Islet precursor cell (in vitro differentiated cells): ENCODE measurements around the gene APC2.
"Not testable (repeated sequence)": the region's sequence is repeated elsewhere in the genome, so short reads cannot be mapped to it uniquely, and the experiment has no call there.

ENCODE experiments used
- DNase-seq: peaks from one replicate; pipeline ENCODE4 v3.0.0-alpha.2; 2018

APC2 gene

GRCh38 chr19:1417145-1417544, 32.8 kb upstream of the APC2 start:
- DNase-seq = no peak

- DNase-seq = no peak
These were observed 32.0 kb upstream of the APC2 start for GRCh38 chr19:1417681-1418495.

- DNase-seq = no peak
These were observed 31.5 kb upstream of the APC2 start for GRCh38 chr19:1418496-1418775.

- no peak for DNase-seq
These were observed 30.8 kb upstream of the APC2 start for GRCh38 chr19:1418951-1419738.

GRCh38 chr19:1420085-1420484, 29.8 kb upstream of the APC2 start:
- not testable (repeated sequence) for DNase-seq

- no peak for DNase-seq
These were observed 29.3 kb upstream of the APC2 start for GRCh38 chr19:1420590-1420989.

- no peak for DNase-seq
These were observed 28.5 kb upstream of the APC2 start for GRCh38 chr19:1421218-1421957.

- no peak for DNase-seq
These were observed 28.0 kb upstream of the APC2 start for GRCh38 chr19:1421958-1422305.

GRCh38 chr19:1422360-1422759, 27.6 kb upstream of the APC2 start:
- no peak for DNase-seq

GRCh38 chr19:1422943-1423342, 27.0 kb upstream of the APC2 start:
- DNase-seq = no peak

GRCh38 chr19:1423436-1424191, 26.3 kb upstream of the APC2 start:
- no peak for DNase-seq

- DNase-seq = no peak
These were observed 25.5 kb upstream of the APC2 start for GRCh38 chr19:1424192-1424955.

- DNase-seq = no peak
These were observed 24.7 kb upstream of the APC2 start for GRCh38 chr19:1425102-1425837.

- no peak for DNase-seq
These were observed 24.0 kb upstream of the APC2 start for GRCh38 chr19:1425902-1426301.

- DNase-seq = no peak
These were observed 23.2 kb upstream of the APC2 start for GRCh38 chr19:1426736-1427135.

GRCh38 chr19:1427221-1427920, 22.6 kb upstream of the APC2 start:
- no peak for DNase-seq

- no peak for DNase-seq
These were observed 21.1 kb upstream of the APC2 start for GRCh38 chr19:1428738-1429391.

- DNase-seq = no peak
These were observed 20.2 kb upstream of the APC2 start for GRCh38 chr19:1429750-1430149.

GRCh38 chr19:1430246-1430645, 19.7 kb upstream of the APC2 start:
- no peak for DNase-seq

- DNase-seq = no peak
These were observed 18.0 kb upstream of the APC2 start for GRCh38 chr19:1431759-1432506.
